ENCODE measurements around the gene MS4A10.
"Not testable (repeated sequence)": the region's sequence is repeated elsewhere in the genome, so short reads cannot be mapped to it uniquely, and the experiment has no call there.

MS4A10 gene

DNA sequence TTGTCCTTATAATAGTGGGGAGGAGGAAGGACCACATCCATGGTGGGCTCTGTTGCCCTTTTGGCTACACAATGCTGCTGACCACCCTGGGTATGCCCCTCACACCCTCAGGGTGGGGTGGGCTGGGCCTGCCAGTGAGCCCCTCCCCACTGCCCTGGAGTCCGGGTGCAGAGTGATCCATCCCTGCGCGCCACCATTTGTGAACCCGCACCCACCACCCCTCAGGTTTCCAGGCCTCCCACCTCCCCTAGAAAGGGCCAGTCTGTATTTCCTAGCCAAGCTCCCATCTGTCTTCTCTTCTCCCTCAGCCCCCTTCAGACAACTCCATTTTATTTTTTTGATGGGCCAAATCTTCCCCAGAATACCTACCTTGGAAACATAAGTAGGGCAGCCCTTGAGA, 25.0 kb downstream of the MS4A10 start:
- Mint-ChIP-seq H3K4me1 (ENCODE audit: low read depth) (peaks cover 27% of the 10 kb centered on the region), H3K27me3 (peaks cover 28% of the 10 kb centered on the region), H3K9me3 (no peaks in the 10 kb centered on the region), H3K27ac (no peak overlapping the region), H3K36me3 (ENCODE audit: low read depth) (no peaks in the 10 kb centered on the region), H3K4me3 (no peak overlapping the region)
- intact Hi-C loops (cut with micrococcal nuclease) = no loop called here

DNA sequence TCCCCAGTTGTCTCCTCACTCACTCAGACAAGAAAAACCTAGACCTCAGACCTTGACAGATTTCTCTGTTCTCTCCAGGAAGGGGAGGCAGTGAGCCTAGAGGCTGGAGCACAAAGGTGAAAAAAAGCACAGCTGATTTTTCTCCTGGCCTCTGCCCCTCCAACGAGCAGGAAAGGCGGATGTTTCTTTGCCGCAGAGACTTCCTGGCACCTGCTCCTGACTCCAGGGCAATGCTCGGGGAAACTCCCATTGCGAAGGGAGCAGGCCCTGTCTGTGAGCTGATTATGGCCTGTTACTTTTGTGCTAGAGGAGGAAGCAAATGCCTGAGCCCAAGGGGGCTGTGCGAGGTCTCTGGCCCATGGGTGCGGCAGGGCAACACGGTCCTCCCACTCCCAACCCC, 25.4 kb downstream of the MS4A10 start:
- peaks cover 28% of the 10 kb centered on the region for H3K27me3 Mint-ChIP-seq
- intact Hi-C loops (cut with micrococcal nuclease) = no loop called here
- no peaks in the 10 kb centered on the region for H3K36me3 Mint-ChIP-seq (ENCODE audit: low read depth)
- H3K4me1 Mint-ChIP-seq (ENCODE audit: low read depth) = peaks cover 27% of the 10 kb centered on the region
- no peak overlapping the region for H3K4me3 Mint-ChIP-seq
- no peaks in the 10 kb centered on the region for H3K9me3 Mint-ChIP-seq
- no peak overlapping the region for H3K27ac Mint-ChIP-seq

DNA sequence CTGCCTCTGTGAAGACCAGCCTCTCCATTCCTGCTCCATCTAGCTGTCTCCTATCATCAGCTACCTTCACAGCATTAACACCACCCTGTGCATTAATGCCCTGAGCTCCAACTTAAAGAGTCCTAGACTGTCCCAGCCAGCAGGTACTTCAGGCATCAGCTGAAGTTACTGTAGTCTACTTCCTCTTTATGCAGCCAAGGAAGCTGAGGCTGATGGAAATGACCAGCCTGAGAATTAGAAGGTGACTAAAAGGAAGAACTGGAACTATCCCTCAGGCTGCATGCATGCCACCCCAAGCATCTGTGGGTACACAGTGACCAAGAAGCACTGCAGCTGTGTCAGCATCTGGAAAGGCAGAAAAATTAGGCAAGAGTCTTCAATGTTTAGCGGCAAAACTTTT, 28.2 kb downstream of the MS4A10 start:
- Mint-ChIP-seq H3K4me1 (ENCODE audit: low read depth) (peaks cover 27% of the 10 kb centered on the region), H3K27ac (no peak overlapping the region), H3K27me3 (peaks cover 26% of the 10 kb centered on the region)

DNA sequence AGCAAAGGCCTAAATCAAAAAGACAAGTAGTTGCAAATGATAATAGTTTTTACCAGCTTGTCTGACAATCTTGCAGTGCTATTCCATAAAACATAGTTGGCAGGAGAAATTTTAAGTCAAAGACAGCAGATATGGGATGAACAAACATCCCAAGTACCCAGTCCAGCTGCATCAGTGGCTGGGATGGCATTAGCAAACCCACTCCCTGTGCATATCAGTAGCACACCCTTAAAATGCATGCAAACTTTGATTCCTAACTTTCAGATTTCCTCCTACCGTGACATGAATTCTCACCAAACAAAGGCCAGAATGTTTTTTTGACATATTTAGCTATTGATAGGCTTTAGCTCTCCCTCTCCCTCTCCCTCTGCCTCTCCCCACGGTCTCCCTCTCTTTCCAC, 29.0 kb downstream of the MS4A10 start:
- peaks cover 26% of the 10 kb centered on the region for H3K27me3 Mint-ChIP-seq
- H3K4me3 Mint-ChIP-seq = no peak overlapping the region
- no peak overlapping the region for H3K27ac Mint-ChIP-seq
- intact Hi-C loops (cut with micrococcal nuclease) = no loop called here
- peaks cover 27% of the 10 kb centered on the region for H3K4me1 Mint-ChIP-seq (ENCODE audit: low read depth)
- no peaks in the 10 kb centered on the region for H3K9me3 Mint-ChIP-seq
- no peaks in the 10 kb centered on the region for H3K36me3 Mint-ChIP-seq (ENCODE audit: low read depth)

More for the DNA sequence above, 28.2 kb downstream of the MS4A10 start:
- Mint-ChIP-seq H3K9me3 (no peaks in the 10 kb centered on the region), H3K4me3 (no peak overlapping the region), H3K36me3 (ENCODE audit: low read depth) (no peaks in the 10 kb centered on the region)
- intact Hi-C loops (cut with micrococcal nuclease) = no loop called here

DNA sequence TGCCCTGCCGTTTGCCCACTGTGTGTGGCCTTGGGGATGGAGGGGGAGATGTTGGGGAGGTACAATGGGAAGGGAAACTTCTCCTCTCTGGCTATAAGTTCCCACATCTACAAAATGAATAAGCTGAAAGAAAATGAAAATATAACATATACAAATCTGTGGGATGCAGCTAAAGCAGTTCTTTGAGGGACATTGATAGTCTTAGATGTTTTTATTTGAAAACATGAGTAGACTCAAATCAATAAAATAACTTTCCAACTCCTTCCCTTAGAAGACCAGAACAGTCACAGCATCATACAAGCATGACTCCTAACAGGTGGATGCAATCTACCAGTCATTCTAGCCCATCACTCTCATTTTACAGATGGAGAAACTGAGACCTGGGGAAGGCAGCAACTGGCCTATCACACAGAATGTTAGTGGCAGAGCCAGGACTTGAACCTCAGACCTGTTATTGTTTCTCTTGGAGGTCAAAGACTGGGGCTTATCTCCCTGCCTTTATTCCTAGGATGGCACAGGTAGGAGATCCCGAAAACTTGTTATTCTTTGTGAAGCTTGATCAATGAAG, 31.5 kb downstream of the MS4A10 start:
- peaks cover 14% of the 10 kb centered on the region for H3K4me1 Mint-ChIP-seq (ENCODE audit: low read depth)
- intact Hi-C loops (cut with micrococcal nuclease) = no loop called here
- H3K36me3 Mint-ChIP-seq (ENCODE audit: low read depth) = no peaks in the 10 kb centered on the region
- H3K4me3 Mint-ChIP-seq = no peak overlapping the region
- peaks cover 14% of the 10 kb centered on the region for H3K27me3 Mint-ChIP-seq
- H3K9me3 Mint-ChIP-seq = no peaks in the 10 kb centered on the region
- no peak overlapping the region for H3K27ac Mint-ChIP-seq

GRCh38 chr11:60818057-60818456, 32.9 kb downstream of the MS4A10 start:
- no peaks in the 10 kb centered on the region for H3K9me3 Mint-ChIP-seq
- intact Hi-C loops (cut with micrococcal nuclease) = no loop called here
- no peaks in the 10 kb centered on the region for H3K36me3 Mint-ChIP-seq (ENCODE audit: low read depth)
- H3K4me1 Mint-ChIP-seq (ENCODE audit: low read depth) = peaks cover 6% of the 10 kb centered on the region
- H3K27me3 Mint-ChIP-seq = peaks cover 12% of the 10 kb centered on the region
- no peak overlapping the region for H3K27ac Mint-ChIP-seq
- no peak overlapping the region for H3K4me3 Mint-ChIP-seq

- H3K4me1 Mint-ChIP-seq (ENCODE audit: low read depth) = no peaks in the 10 kb centered on the region
- no peak overlapping the region for H3K4me3 Mint-ChIP-seq
- H3K9me3 Mint-ChIP-seq = no peaks in the 10 kb centered on the region
- H3K36me3 Mint-ChIP-seq (ENCODE audit: low read depth) = no peaks in the 10 kb centered on the region
- intact Hi-C loops (cut with micrococcal nuclease) = no loop called here
- H3K27ac Mint-ChIP-seq = no peak overlapping the region
- peaks cover 14% of the 10 kb centered on the region for H3K27me3 Mint-ChIP-seq
Measured at GRCh38 chr11:60821827-60822599, 36.9 kb downstream of the MS4A10 start.

- intact Hi-C loops (cut with micrococcal nuclease); H3K27ac Mint-ChIP-seq; H3K9me3 Mint-ChIP-seq; H3K4me3 Mint-ChIP-seq; H3K4me1 Mint-ChIP-seq (ENCODE audit: low read depth); H3K36me3 Mint-ChIP-seq (ENCODE audit: low read depth): not testable (repeated sequence)
- H3K27me3 Mint-ChIP-seq = peaks cover 24% of the 10 kb centered on the region
Measured at GRCh38 chr11:60823745-60824306, 38.7 kb downstream of the MS4A10 start.

- no peak overlapping the region for H3K27ac Mint-ChIP-seq
- H3K27me3 Mint-ChIP-seq = peaks cover 24% of the 10 kb centered on the region
- H3K4me3 Mint-ChIP-seq = no peak overlapping the region
- H3K36me3 Mint-ChIP-seq (ENCODE audit: low read depth) = no peaks in the 10 kb centered on the region
- H3K9me3 Mint-ChIP-seq = no peaks in the 10 kb centered on the region
- intact Hi-C loops (cut with micrococcal nuclease) = no loop called here
- peaks cover 5% of the 10 kb centered on the region for H3K4me1 Mint-ChIP-seq (ENCODE audit: low read depth)
Measured at GRCh38 chr11:60825118-60825517, 40.0 kb downstream of the MS4A10 start.

- intact Hi-C loops (cut with micrococcal nuclease) = no loop called here
Measured at GRCh38 chr11:60825790-60826189, 40.7 kb downstream of the MS4A10 start.

GRCh38 chr11:60830478-60831142, 45.5 kb downstream of the MS4A10 start:
- Mint-ChIP-seq H3K9me3 (no peaks in the 10 kb centered on the region), H3K27me3 (peaks cover 15% of the 10 kb centered on the region), H3K27ac (no peak overlapping the region), H3K4me3 (no peak overlapping the region), H3K36me3 (ENCODE audit: low read depth) (no peaks in the 10 kb centered on the region), H3K4me1 (ENCODE audit: low read depth) (peaks cover 20% of the 10 kb centered on the region)
- intact Hi-C loops (cut with micrococcal nuclease) = loop anchor here (1.0 to 10.0 kb wide), 3 partner anchors 57 to 354 kb away; no protein-coding TSS in a partner anchor

More at GRCh38 chr11:60825790-60826189, 40.7 kb downstream of the MS4A10 start:
- Mint-ChIP-seq H3K9me3 (no peaks in the 10 kb centered on the region), H3K4me3 (no peak overlapping the region), H3K27me3 (peaks cover 24% of the 10 kb centered on the region), H3K36me3 (ENCODE audit: low read depth) (no peaks in the 10 kb centered on the region), H3K27ac (no peak overlapping the region), H3K4me1 (ENCODE audit: low read depth) (peaks cover 5% of the 10 kb centered on the region)

DNA sequence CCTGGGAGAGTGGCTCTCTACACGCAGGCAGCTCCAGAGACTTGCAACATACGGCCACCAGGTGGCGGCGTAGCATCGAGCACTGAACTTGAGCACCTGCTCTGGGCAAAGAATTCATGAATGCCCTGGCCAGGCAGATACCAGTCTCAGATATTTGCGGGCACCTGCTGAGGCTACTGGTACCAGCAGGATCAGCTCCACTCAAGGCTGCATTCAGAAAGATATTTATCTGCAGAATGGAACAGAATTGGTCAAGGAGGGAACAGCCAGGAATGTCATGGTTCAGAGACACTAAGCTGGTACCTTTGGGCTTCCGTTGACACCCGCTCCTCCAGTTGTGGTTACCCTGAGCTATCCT, 46.0 kb downstream of the MS4A10 start:
- no peaks in the 10 kb centered on the region for H3K36me3 Mint-ChIP-seq (ENCODE audit: low read depth)
- peaks cover 26% of the 10 kb centered on the region for H3K4me1 Mint-ChIP-seq (ENCODE audit: low read depth)
- H3K27me3 Mint-ChIP-seq = peaks cover 15% of the 10 kb centered on the region
- intact Hi-C loops (cut with micrococcal nuclease) = loop anchor here (1.0 to 10.0 kb wide), 3 partner anchors 56 to 354 kb away; no protein-coding TSS in a partner anchor
- H3K4me3 Mint-ChIP-seq = no peak overlapping the region
- H3K9me3 Mint-ChIP-seq = no peaks in the 10 kb centered on the region
- no peak overlapping the region for H3K27ac Mint-ChIP-seq

DNA sequence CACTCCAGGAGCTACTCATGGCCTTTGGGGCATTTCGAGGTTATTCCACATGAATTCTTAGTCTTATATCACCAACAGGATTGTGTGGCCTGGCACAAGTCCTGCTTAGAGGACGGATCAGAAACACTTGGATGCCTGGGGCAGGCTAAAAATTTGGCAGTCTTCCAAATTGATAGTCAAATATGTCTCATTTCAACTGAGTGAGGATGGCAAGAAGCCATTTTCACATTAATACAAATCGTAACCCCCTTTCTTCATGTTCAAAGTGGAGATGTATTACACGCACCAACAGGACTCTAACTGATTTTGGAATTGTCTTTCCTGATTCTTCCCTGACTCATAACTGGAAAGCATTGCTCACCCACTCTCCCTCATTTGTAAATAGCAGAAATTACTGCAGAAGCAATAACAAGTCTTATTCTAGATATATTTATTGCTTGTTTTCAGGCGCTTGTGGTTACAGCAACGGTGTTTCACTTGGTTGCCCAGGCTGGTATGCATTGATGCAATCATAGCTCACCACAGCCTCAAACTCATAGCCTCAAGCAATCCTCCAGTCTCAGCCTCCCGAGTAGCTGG, 46.5 kb downstream of the MS4A10 start:
- no peak overlapping the region for H3K4me3 Mint-ChIP-seq
- no peak overlapping the region for H3K27ac Mint-ChIP-seq
- no peaks in the 10 kb centered on the region for H3K9me3 Mint-ChIP-seq
- H3K4me1 Mint-ChIP-seq (ENCODE audit: low read depth) = peaks cover 29% of the 10 kb centered on the region
- intact Hi-C loops (cut with micrococcal nuclease) = loop anchor here (1.0 to 10.0 kb wide), 3 partner anchors 56 to 353 kb away; no protein-coding TSS in a partner anchor
- H3K27me3 Mint-ChIP-seq = peaks cover 14% of the 10 kb centered on the region
- no peaks in the 10 kb centered on the region for H3K36me3 Mint-ChIP-seq (ENCODE audit: low read depth)
